ENCODE results near the gene CDKAL1. TPM values are rescaled to one million over a fixed set of nuclear protein-coding genes. Genes with fewer than 3 reads are reported as not detected.

The CDKAL1 gene
- total and polyA plus RNA-seq, 9 of the 15 experiments (the other 6 are each of a cell fraction or from before 2014, with no cell fraction given), result 11.2 to 36.3 (median 20.1) TPM

GRCh38 chr6:20819774-20820400 lies 285.6 kb downstream of the CDKAL1 start (continued):
- TF ChIP-seq UBTF (IDR thresholded peaks at IDR 0.05; ENCODE audit: borderline replicate concordance in 1 of 2, low read depth in 2 of 2, low read length in 2 of 2) (no peak), MLX (CRISPR knock-in tag; conservative IDR thresholded peaks at IDR 0.05) (no peak), THRB (CRISPR knock-in tag; conservative IDR thresholded peaks at IDR 0.05) (no peak), ETV1 (tag; conservative IDR thresholded peaks at IDR 0.05; ENCODE audit: low read depth) (peak; percentile 52; the same call in 1 of the 2 replicates), EGR1 (conservative IDR thresholded peaks at IDR 0.05) (peak; percentile 81), CREM (IDR thresholded peaks at IDR 0.05; ENCODE audit: low read depth) (0 out of 2 replicates have a peak, but pooled peaks have one; percentile 19), KAT8 (IDR thresholded peaks at IDR 0.05; ENCODE audit: low read depth) (no peak), CBFA2T3 (IDR thresholded peaks at IDR 0.05) (peak; percentile 39), HNRNPLL (IDR thresholded peaks at IDR 0.05; ENCODE audit: low read depth, low read length, poor library complexity, severe bottlenecking) (peak; percentile 93), KLF16 (IDR thresholded peaks at IDR 0.05) (0 out of 2 replicates have a peak, but pooled peaks have one; percentile 9), ZNF512 (tag; IDR thresholded peaks at IDR 0.05) (no peak), TRIM28 (IDR thresholded peaks at IDR 0.05) (no peak), ZNF395 (CRISPR knock-in tag; IDR thresholded peaks at IDR 0.05) (0 out of 2 replicates have a peak, but pooled peaks have one; percentile 30), FOXP1 (CRISPR knock-in tag; IDR thresholded peaks at IDR 0.05) (no peak), SMAD4 (CRISPR knock-in tag; conservative IDR thresholded peaks at IDR 0.05) (0 out of 2 replicates have a peak, but pooled peaks have one; percentile 19), VEZF1 (CRISPR knock-in tag; IDR thresholded peaks at IDR 0.05) (0 out of 2 replicates have a peak, but pooled peaks have one; percentile 24), GABPB1 (CRISPR knock-in tag; IDR thresholded peaks at IDR 0.05) (no peak), JUND (IDR thresholded peaks at IDR 0.05; ENCODE audit: borderline replicate concordance, low read depth, low read length) (peak; percentile 19; the same call in 1 of the 2 replicates), JUND (tag; IDR thresholded peaks at IDR 0.05; ENCODE audit: borderline replicate concordance, low read depth, low read length) (no peak)

All from K562 (cell line).